Esophagus muscularis mucosa (tissue), 4 donors: ENCODE measurements around the gene C2orf69. TPM values are rescaled to one million over a fixed set of nuclear protein-coding genes. Genes with fewer than 3 reads are reported as not detected.
A peak's percentile ranks its signal among the peaks of the same experiment; 100 is the strongest.

Experiments used
- DNase-seq: peaks from one replicate; pipeline ENCODE4 v3.0.0-alpha.2; 2017; ENCODE audit errors: extremely low spot score
- H3K27ac ChIP-seq, 4 donors: fragments of 200-600 bp; sonication (generic); replicated peaks in 1 of 4; 1 replicate in 3 of 4; 2 replicates in 1 of 4; pipeline ENCODE4 v1.5.1; 2016 to 2019; ENCODE audit warnings: mild to moderate bottlenecking in 1 of 4
- H3K27me3 ChIP-seq, 4 donors: fragments of 200-600 bp; sonication (generic); one replicate each; pipeline versions ENCODE4 v1.5.1 to v1.6.0; 2016 to 2019
- H3K36me3 ChIP-seq, 4 donors: fragments of 200-600 bp; sonication (generic); one replicate each; pipeline ENCODE4 v1.5.1; 2016 to 2019
- H3K4me1 ChIP-seq, 4 donors: fragments of 200-600 bp; sonication (generic); one replicate each; pipeline ENCODE4 v1.5.1; 2016 to 2019
- H3K4me3 ChIP-seq, 4 donors: fragments of 200-600 bp; sonication (generic); 1 replicate in 2 of 4; 2 replicates in 2 of 4; pipeline ENCODE4 v1.5.1; 2016 to 2019; ENCODE audit warnings: mild to moderate bottlenecking in 4 of 4, moderate library complexity in 1 of 4
- H3K9me3 ChIP-seq, 4 donors: fragments of 200-600 bp; sonication (generic); 1 replicate in 3 of 4; 2 replicates in 1 of 4; pipeline ENCODE4 v1.5.1; 2016 to 2019
- CTCF ChIP-seq, 3 experiments: fragments of 200-600 bp in 2 of 3; fragments of 450-650 bp in 1 of 3; sonication (generic) in 2 of 3; IDR thresholded peaks; one replicate each; pipeline ENCODE4 v1.5.1; 2017 to 2019; ENCODE audit warnings: antibody characterized with exemption in 3 of 3, mild to moderate bottlenecking in 2 of 3, moderate library complexity in 1 of 3
- EP300 ChIP-seq: sonication (generic); formaldehyde crosslinking; IDR thresholded peaks from one replicate; pipeline ENCODE4 v1.6.1; 2017; ENCODE audit warnings: antibody characterized with exemption
- POLR2A ChIP-seq: fragments of 450-650 bp; IDR thresholded peaks from one replicate; pipeline ENCODE4 v1.6.1; 2017; ENCODE audit warnings: antibody characterized with exemption, moderate library complexity, mild to moderate bottlenecking, low read depth
- POLR2AphosphoS5 ChIP-seq, 2 donors: sonication (generic); formaldehyde crosslinking; IDR thresholded peaks; one replicate each; pipeline ENCODE4 v1.6.1; 2017; ENCODE audit warnings: antibody characterized with exemption in 2 of 2
- WGBS: methylation state at CpG from one replicate; pipeline ENCODE4 v1.1.5; 2018; 5-methylcytosine and 5-hydroxymethylcytosine counted together
- intact Hi-C: fragments of 100-400 bp; cut with DNase I; formaldehyde crosslinking; loops from one replicate; pipeline ENCODE4 v1.15.1; 2023
- total RNA-seq, 4 donors: library from RNA; depleted of rRNA; stranded (reverse); fragments of >200 nt; gene quantifications; one replicate each; pipeline versions ENCODE4 v1.1.0 to v1.2.1, GENCODE V29; 2016

C2orf69 gene
- total RNA-seq, 4 donors from 2014 or later, result 10.4 to 15.0 (median 12.0) TPM

- Histone ChIP-seq H3K27me3 (no peaks in the 10 kb centered on the region), H3K36me3 (peaks cover 8 to 31% (median 16%) of the 10 kb centered on the region in 4 donors), H3K27ac (peak within 1 kb of the TSS; percentile 84 to 92 (median 90)), H3K4me1 (peaks cover 23 to 55% (median 48%) of the 10 kb centered on the region in 4 donors), H3K9me3 (no peaks in the 10 kb centered on the region), H3K4me3 (peak within 1 kb of the TSS; percentile 71 to 96 (median 84))
- TF ChIP-seq POLR2A, result no peak
- peak; percentile 68 to 81 for TF ChIP-seq POLR2AphosphoS5 (IDR thresholded peaks at IDR 0.05)
- TF ChIP-seq EP300, result no peak
- peak in 2 of 3 experiments; percentile 16 to 24 for TF ChIP-seq CTCF (IDR thresholded peaks at IDR 0.05)
- intact Hi-C loops, result no loop called here
- DNase-seq, result peak; percentile 94
- 0% methylated on average over 27 of the region's 64 CpGs for WGBS
Measured at GRCh38 chr2:199955339-199956061, 44.4 kb downstream of the C2orf69 start, which contains the start of the genes MAIP1 and TYW5. MAIP1 (plus strand) TSS chr2:199955582; CDS start chr2:199955799, 217 bp downstream. TYW5 (minus strand) TSS chr2:199955491; CDS start chr2:199955470, 21 bp downstream.

GRCh38 chr2:199956062-199956380, 44.9 kb downstream of the C2orf69 start:
- Histone ChIP-seq H3K4me1 (peaks cover 23 to 55% (median 48%) of the 10 kb centered on the region in 4 donors), H3K4me3 (peak overlapping the region; percentile 71 to 96 (median 84)), H3K9me3 (no peaks in the 10 kb centered on the region), H3K36me3 (peaks cover 13 to 33% (median 20%) of the 10 kb centered on the region in 4 donors), H3K27ac (peak overlapping the region; percentile 84 to 92 (median 90)), H3K27me3 (no peaks in the 10 kb centered on the region)
- DNase-seq, result no peak
- intact Hi-C loops, result no loop called here
- no peak for TF ChIP-seq POLR2AphosphoS5 (IDR thresholded peaks at IDR 0.05)
- no peak for TF ChIP-seq POLR2A
- no peak for TF ChIP-seq EP300
- no peak for TF ChIP-seq CTCF (IDR thresholded peaks at IDR 0.05)
- 0% methylated on average over 8 of the region's 10 CpGs for WGBS

- 85% methylated on average over 4 of the region's 4 CpGs for WGBS
- peaks cover 29 to 53% (median 39%) of the 10 kb centered on the region in 4 donors for H3K36me3 ChIP-seq
- H3K27me3 ChIP-seq, result no peaks in the 10 kb centered on the region
- H3K27ac ChIP-seq, result no peak overlapping the region
- H3K4me1 ChIP-seq, result peaks cover 23 to 53% (median 41%) of the 10 kb centered on the region in 4 donors
- DNase-seq, result no peak
- no peaks in the 10 kb centered on the region for H3K9me3 ChIP-seq
- H3K4me3 ChIP-seq, result no peak overlapping the region
- no peak for TF ChIP-seq POLR2A
- no peak for TF ChIP-seq CTCF (IDR thresholded peaks at IDR 0.05)
- TF ChIP-seq EP300, result no peak
- no peak for TF ChIP-seq POLR2AphosphoS5 (IDR thresholded peaks at IDR 0.05)
- intact Hi-C loops, result no loop called here
Measured at GRCh38 chr2:199958014-199958413, 46.9 kb downstream of the C2orf69 start.

- Histone ChIP-seq H3K27me3 (no peaks in the 10 kb centered on the region), H3K9me3 (no peaks in the 10 kb centered on the region), H3K36me3 (peaks cover 49 to 95% (median 74%) of the 10 kb centered on the region in 4 donors), H3K4me1 (peaks cover 2 to 22% (median 13%) of the 10 kb centered on the region in 4 donors), H3K27ac (no peak overlapping the region), H3K4me3 (no peak overlapping the region)
- TF ChIP-seq CTCF (IDR thresholded peaks at IDR 0.05), result no peak
- no peak for TF ChIP-seq POLR2A
- no peak for TF ChIP-seq POLR2AphosphoS5 (IDR thresholded peaks at IDR 0.05)
- no peak for DNase-seq
- intact Hi-C loops, result no loop called here
- 100% methylated on average over 2 of the region's 2 CpGs for WGBS
Measured at GRCh38 chr2:199962203-199962602, 51.1 kb downstream of the C2orf69 start.
